Measurements from ENCODE around the gene SPACA4.

SPACA4 gene

GRCh38 chr19:48639483-48640375 is 33.2 kb downstream of the SPACA4 start:
- Histone ChIP-seq H3K4me3 (ENCODE audit: low read length) (no peak overlapping the region), H2AFZ (ENCODE audit: low read length) (no peak overlapping the region), H4K20me1 (ENCODE audit: insufficient read depth, low read length) (no peaks in the 10 kb centered on the region), H3K4me1 (ENCODE audit: low read length) (peaks cover 11% of the 10 kb centered on the region), H3K36me3 (replicated peaks; ENCODE audit: insufficient read depth, low read length) (no peaks in the 10 kb centered on the region), H3K79me2 (ENCODE audit: low read length) (no peaks in the 10 kb centered on the region), H3K4me2 (ENCODE audit: low read depth, low read length) (no peak overlapping the region), H3K27ac (ENCODE audit: low read length) (no peak overlapping the region), H3K9me2 (replicated peaks; ENCODE audit: insufficient read depth, low read length) (no peaks in the 10 kb centered on the region), H3F3A (ENCODE audit: insufficient read depth, low read length) (peaks cover 16% of the 10 kb centered on the region), H3K9ac (ENCODE audit: low read length) (no peak overlapping the region), H3K27me3 (replicated peaks; ENCODE audit: insufficient read depth, low read length) (peaks cover 30% of the 10 kb centered on the region), H3K9me3 (replicated peaks; ENCODE audit: insufficient read depth, low read length) (no peaks in the 10 kb centered on the region)
- TF ChIP-seq, protein P1, sequence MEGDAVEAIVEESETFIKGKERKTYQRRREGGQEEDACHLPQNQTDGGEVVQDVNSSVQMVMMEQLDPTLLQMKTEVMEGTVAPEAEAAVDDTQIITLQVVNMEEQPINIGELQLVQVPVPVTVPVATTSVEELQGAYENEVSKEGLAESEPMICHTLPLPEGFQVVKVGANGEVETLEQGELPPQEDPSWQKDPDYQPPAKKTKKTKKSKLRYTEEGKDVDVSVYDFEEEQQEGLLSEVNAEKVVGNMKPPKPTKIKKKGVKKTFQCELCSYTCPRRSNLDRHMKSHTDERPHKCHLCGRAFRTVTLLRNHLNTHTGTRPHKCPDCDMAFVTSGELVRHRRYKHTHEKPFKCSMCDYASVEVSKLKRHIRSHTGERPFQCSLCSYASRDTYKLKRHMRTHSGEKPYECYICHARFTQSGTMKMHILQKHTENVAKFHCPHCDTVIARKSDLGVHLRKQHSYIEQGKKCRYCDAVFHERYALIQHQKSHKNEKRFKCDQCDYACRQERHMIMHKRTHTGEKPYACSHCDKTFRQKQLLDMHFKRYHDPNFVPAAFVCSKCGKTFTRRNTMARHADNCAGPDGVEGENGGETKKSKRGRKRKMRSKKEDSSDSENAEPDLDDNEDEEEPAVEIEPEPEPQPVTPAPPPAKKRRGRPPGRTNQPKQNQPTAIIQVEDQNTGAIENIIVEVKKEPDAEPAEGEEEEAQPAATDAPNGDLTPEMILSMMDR (IDR thresholded peaks at IDR 0.05; ENCODE audit: low read length): no peak
- TF ChIP-seq EZH2 (optimal IDR thresholded peaks at IDR 0.05; ENCODE audit: low read depth, low read length) (no peak), EZH2phosphoT487 (IDR thresholded peaks at IDR 0.05; ENCODE audit: low read length) (no peak)
- no peak for DNase-seq

DNA sequence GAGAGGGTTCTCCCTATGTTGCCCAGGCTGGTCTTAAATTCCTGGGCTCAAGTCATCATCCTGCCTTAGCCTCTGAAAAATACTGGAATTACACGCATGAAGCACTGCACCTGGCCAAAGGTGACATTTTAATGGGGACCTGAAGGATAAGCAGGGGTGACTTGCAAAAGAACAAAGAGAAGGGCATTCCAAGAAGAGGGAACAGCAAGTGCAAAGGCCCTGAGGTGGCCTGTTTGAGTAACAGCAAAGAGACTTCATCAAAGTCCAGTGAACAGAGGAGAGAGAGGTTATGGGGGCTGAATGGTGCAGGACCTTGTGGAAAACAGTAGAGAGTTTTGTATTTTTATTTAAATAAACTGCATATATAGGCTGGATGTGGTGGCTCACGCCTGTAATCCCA is 35.3 kb downstream of the SPACA4 start:
- H3K4me3 ChIP-seq (ENCODE audit: low read length): no peak overlapping the region
- TF ChIP-seq, protein P1 (IDR thresholded peaks at IDR 0.05; ENCODE audit: low read length): no peak
- no peak for TF ChIP-seq EZH2 (optimal IDR thresholded peaks at IDR 0.05; ENCODE audit: low read depth, low read length)
- no peak for TF ChIP-seq EZH2phosphoT487 (IDR thresholded peaks at IDR 0.05; ENCODE audit: low read length)
- H3K9me3 ChIP-seq (replicated peaks; ENCODE audit: insufficient read depth, low read length): no peaks in the 10 kb centered on the region
- no peaks in the 10 kb centered on the region for H3K79me2 ChIP-seq (ENCODE audit: low read length)
- no peak for DNase-seq
- peaks cover 4% of the 10 kb centered on the region for H3F3A ChIP-seq (ENCODE audit: insufficient read depth, low read length)
- H3K9ac ChIP-seq (ENCODE audit: low read length): no peak overlapping the region
- H4K20me1 ChIP-seq (ENCODE audit: insufficient read depth, low read length): no peaks in the 10 kb centered on the region
- H3K36me3 ChIP-seq (replicated peaks; ENCODE audit: insufficient read depth, low read length): no peaks in the 10 kb centered on the region
- no peak overlapping the region for H2AFZ ChIP-seq (ENCODE audit: low read length)
- H3K4me2 ChIP-seq (ENCODE audit: low read depth, low read length): no peak overlapping the region
- H3K27ac ChIP-seq (ENCODE audit: low read length): no peak overlapping the region
- H3K27me3 ChIP-seq (replicated peaks; ENCODE audit: insufficient read depth, low read length): peaks cover 30% of the 10 kb centered on the region
- peaks cover 6% of the 10 kb centered on the region for H3K4me1 ChIP-seq (ENCODE audit: low read length)
- no peaks in the 10 kb centered on the region for H3K9me2 ChIP-seq (replicated peaks; ENCODE audit: insufficient read depth, low read length)

DNA sequence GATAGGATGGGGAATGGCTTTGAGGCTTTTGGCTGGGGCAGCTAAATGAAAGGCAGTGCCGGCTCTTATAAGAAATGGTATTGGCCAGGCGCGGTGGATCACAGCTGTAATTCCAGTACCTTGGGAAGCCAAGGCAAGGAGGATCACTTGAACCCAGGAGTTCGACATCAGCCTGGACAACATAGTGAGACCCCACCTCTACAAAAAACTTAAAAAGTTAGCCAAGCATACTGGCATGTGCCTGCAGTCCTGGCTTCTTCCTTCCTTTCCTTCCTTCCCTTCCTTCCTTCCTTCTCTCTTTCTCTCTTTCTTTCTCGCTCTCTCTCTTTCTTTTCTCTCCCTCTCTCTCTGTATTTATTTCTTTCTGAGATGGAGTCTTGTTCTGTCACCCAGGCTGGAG is 36.3 kb downstream of the SPACA4 start:
- TF ChIP-seq EZH2phosphoT487 (IDR thresholded peaks at IDR 0.05; ENCODE audit: low read length): no peak
- no peak for TF ChIP-seq EZH2 (optimal IDR thresholded peaks at IDR 0.05; ENCODE audit: low read depth, low read length)
- TF ChIP-seq, protein P1 (IDR thresholded peaks at IDR 0.05; ENCODE audit: low read length): no peak
- Histone ChIP-seq H3K4me3 (ENCODE audit: low read length) (no peak overlapping the region), H3K9ac (ENCODE audit: low read length) (no peak overlapping the region), H3K27ac (ENCODE audit: low read length) (no peak overlapping the region), H3K79me2 (ENCODE audit: low read length) (no peaks in the 10 kb centered on the region), H3K36me3 (replicated peaks; ENCODE audit: insufficient read depth, low read length) (no peaks in the 10 kb centered on the region), H3F3A (ENCODE audit: insufficient read depth, low read length) (no peaks in the 10 kb centered on the region; the same call in 1 of the 2 replicates), H3K9me2 (replicated peaks; ENCODE audit: insufficient read depth, low read length) (no peaks in the 10 kb centered on the region), H4K20me1 (ENCODE audit: insufficient read depth, low read length) (no peaks in the 10 kb centered on the region), H3K4me1 (ENCODE audit: low read length) (peaks cover 10% of the 10 kb centered on the region), H3K9me3 (replicated peaks; ENCODE audit: insufficient read depth, low read length) (no peaks in the 10 kb centered on the region), H3K4me2 (ENCODE audit: low read depth, low read length) (no peak overlapping the region), H3K27me3 (replicated peaks; ENCODE audit: insufficient read depth, low read length) (peaks cover 33% of the 10 kb centered on the region), H2AFZ (ENCODE audit: low read length) (no peak overlapping the region)
- no peak for DNase-seq

Measured in MM.1S (cell line).